ENCODE measurements around the gene STX4.

DNA sequence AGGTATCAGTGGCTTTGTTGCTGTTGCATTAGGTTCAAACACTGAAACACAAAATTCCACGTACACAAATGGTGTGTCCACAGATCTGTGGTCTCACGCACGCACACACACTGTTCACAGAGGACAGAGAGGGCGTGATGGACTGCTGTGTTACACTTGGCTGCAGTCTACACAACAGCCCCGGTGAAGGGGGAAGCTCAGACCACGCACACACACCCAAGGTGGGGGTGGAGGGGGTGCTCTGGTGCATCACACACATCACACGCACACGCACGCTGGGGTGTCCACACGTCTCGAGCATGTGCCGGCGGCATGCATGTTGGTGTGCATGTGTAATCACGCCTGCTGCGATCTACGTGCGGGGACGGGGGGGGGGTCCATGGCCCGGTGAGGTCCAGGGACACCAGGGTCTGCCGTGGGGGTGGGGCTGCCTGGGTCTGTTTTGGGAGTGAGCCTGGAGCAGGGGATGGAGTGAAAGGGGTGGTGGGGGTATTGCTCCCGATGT, 41.0 kb upstream of the STX4 start:
- TF ChIP-seq, protein P1, sequence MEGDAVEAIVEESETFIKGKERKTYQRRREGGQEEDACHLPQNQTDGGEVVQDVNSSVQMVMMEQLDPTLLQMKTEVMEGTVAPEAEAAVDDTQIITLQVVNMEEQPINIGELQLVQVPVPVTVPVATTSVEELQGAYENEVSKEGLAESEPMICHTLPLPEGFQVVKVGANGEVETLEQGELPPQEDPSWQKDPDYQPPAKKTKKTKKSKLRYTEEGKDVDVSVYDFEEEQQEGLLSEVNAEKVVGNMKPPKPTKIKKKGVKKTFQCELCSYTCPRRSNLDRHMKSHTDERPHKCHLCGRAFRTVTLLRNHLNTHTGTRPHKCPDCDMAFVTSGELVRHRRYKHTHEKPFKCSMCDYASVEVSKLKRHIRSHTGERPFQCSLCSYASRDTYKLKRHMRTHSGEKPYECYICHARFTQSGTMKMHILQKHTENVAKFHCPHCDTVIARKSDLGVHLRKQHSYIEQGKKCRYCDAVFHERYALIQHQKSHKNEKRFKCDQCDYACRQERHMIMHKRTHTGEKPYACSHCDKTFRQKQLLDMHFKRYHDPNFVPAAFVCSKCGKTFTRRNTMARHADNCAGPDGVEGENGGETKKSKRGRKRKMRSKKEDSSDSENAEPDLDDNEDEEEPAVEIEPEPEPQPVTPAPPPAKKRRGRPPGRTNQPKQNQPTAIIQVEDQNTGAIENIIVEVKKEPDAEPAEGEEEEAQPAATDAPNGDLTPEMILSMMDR (IDR thresholded peaks at IDR 0.05): no peak
- no peak for TF ChIP-seq JUNB (IDR thresholded peaks at IDR 0.05)
- TF ChIP-seq CHD4 (IDR thresholded peaks at IDR 0.05; ENCODE audit: borderline replicate concordance): no peak
- TF ChIP-seq JUN (IDR thresholded peaks at IDR 0.05): no peak
- no peak for TF ChIP-seq CEBPB (IDR thresholded peaks at IDR 0.05)
- no peak for TF ChIP-seq USF2 (IDR thresholded peaks at IDR 0.05)
- no peak for TF ChIP-seq KDM5A (IDR thresholded peaks at IDR 0.05)
- no peak for TF ChIP-seq RFX5 (IDR thresholded peaks at IDR 0.05)
- TF ChIP-seq POLR2A (IDR thresholded peaks at IDR 0.05; ENCODE audit: low read length): no peak

Data from A549 (cell line).